HEK293T (cell line): ENCODE results near the gene LIPA.
"Not testable (repeated sequence)": the region's sequence is repeated elsewhere in the genome, so short reads cannot be mapped to it uniquely, and the experiment has no call there.

ENCODE experiments used
- CTCF ChIA-PET: fragments of 350-600 bp; formaldehyde crosslinking; extraction: SDS; loops from one replicate; lab custom pipeline; 2021; ENCODE audit warnings: antibody characterized with exemption, inconsistent platforms; lab: Yijun Ruan, JAX
- POLR2A ChIA-PET: fragments of 350-600 bp; formaldehyde crosslinking; extraction: SDS; loops from one replicate; lab custom pipeline; 2020; ENCODE audit warnings: antibody characterized with exemption, inconsistent platforms; lab: Yijun Ruan, JAX
- DNase-seq: peaks from one replicate; pipeline ENCODE4 v3.0.0; 2012; ENCODE audit warnings: mixed read lengths; ENCODE audit errors: extremely low spot score
- ARNT ChIP-seq: fragments of 450-650 bp; IDR thresholded peaks from 2 replicates; pipeline ENCODE4 v1.6.1; 2017; ENCODE audit warnings: mild to moderate bottlenecking
- BHLHE40 ChIP-seq: fragments of 450-650 bp; IDR thresholded peaks from 2 replicates; pipeline ENCODE4 v1.6.1; 2016; ENCODE audit warnings: mild to moderate bottlenecking, moderate library complexity, borderline replicate concordance
- CTBP1 ChIP-seq: fragments of 450-650 bp; IDR thresholded peaks from 2 replicates; pipeline ENCODE4 v1.6.1; 2016; ENCODE audit warnings: borderline replicate concordance
- ELF4 ChIP-seq: fragments of 450-650 bp; IDR thresholded peaks from 2 replicates; pipeline ENCODE4 v1.6.1; 2017; ENCODE audit warnings: antibody characterized with exemption
- FOXA1 ChIP-seq: fragments of 450-650 bp; IDR thresholded peaks from 2 replicates; pipeline ENCODE4 v1.6.1; 2016; ENCODE audit warnings: mild to moderate bottlenecking
- FOXK2 ChIP-seq: fragments of 450-650 bp; IDR thresholded peaks from 2 replicates; pipeline ENCODE4 v1.6.1; 2016; ENCODE audit warnings: mild to moderate bottlenecking
- FOXM1 ChIP-seq: fragments of 450-650 bp; IDR thresholded peaks from 2 replicates; pipeline ENCODE4 v1.6.1; 2017; ENCODE audit warnings: mild to moderate bottlenecking, borderline replicate concordance
- HDGF ChIP-seq: fragments of 450-650 bp; IDR thresholded peaks from 2 replicates; pipeline ENCODE4 v1.6.1; 2017; ENCODE audit warnings: antibody characterized with exemption, borderline replicate concordance
- L3MBTL2 ChIP-seq: fragments of 450-650 bp; conservative IDR thresholded peaks from 2 replicates; pipeline ENCODE4 v1.6.1; 2016; ENCODE audit warnings: mild to moderate bottlenecking
- LEF1 ChIP-seq: fragments of 450-650 bp; IDR thresholded peaks from 2 replicates; pipeline ENCODE4 v1.6.1; 2017; ENCODE audit warnings: mild to moderate bottlenecking, borderline replicate concordance
- NFRKB ChIP-seq: fragments of 450-650 bp; IDR thresholded peaks from 2 replicates; pipeline ENCODE4 v1.6.1; 2016; ENCODE audit warnings: mild to moderate bottlenecking, moderate library complexity
- SP1 ChIP-seq: fragments of 450-650 bp; IDR thresholded peaks from 2 replicates; pipeline ENCODE4 v1.6.1; 2017
- SUZ12 ChIP-seq: fragments of 450-650 bp; IDR thresholded peaks from 2 replicates; pipeline ENCODE4 v1.6.1; 2016; ENCODE audit warnings: mild to moderate bottlenecking
- TARDBP ChIP-seq: fragments of 450-650 bp; IDR thresholded peaks from 2 replicates; pipeline ENCODE4 v1.6.1; 2016
- ZNF384 ChIP-seq: fragments of 450-650 bp; IDR thresholded peaks from 2 replicates; pipeline ENCODE4 v1.6.1; 2016
- TF ChIP-seq, protein P1 (sequence below): fragments of 450-650 bp; IDR thresholded peaks from 2 replicates; pipeline ENCODE4 v1.6.1; 2016

LIPA gene

DNA sequence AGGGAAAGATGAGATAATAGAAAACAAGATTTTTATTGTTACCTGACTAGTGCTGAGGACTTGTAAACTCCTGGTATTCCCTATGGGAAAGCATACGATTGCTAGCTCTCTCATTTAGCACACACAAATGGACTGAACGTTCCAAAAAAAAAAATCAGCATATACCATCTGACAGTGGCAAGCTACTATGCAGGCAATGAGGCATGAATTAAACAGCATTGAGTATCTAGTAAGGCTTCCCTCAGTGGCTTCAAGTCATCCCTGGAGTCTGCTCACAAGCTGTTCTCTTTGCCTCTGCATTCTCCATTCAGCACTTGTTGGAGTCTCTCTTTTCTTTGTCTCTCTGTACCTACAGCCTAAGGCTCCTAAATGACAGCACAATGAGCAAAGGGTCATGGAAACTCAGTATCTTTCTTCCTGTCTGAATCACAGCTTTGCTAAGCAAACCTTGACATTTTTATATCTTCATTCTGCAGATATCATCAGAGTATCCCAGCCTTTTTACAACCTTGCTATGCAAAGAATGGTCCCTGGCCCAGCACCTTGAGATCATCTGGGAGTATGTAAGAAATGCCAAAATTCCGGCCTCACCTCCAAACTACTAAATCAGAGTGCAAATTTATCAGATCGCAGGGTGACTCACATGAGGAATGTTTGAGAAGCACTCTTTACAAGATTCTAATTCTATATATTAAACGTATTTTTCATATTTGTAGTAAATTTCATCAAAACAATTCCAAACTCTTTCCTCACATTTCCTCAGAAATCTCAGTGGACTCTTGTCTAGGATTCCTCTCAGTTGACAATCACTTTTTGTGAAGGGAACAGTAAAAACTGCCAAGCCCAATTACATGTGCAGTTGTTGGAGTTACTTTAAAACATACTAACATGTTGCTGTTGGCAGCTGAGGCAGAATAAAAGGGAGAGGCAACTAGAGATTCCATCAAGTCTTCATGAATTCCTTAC, 10.8 kb upstream of the LIPA start:
- no peak for TF ChIP-seq ARNT
- CTCF ChIA-PET: interaction anchor here (0.8 to 0.9 kb wide), 2 partner anchors 48 to 99 kb away, joined by 3 read pairs; no protein-coding TSS in a partner anchor
- POLR2A ChIA-PET: no interaction called here
- DNase-seq: no peak

DNA sequence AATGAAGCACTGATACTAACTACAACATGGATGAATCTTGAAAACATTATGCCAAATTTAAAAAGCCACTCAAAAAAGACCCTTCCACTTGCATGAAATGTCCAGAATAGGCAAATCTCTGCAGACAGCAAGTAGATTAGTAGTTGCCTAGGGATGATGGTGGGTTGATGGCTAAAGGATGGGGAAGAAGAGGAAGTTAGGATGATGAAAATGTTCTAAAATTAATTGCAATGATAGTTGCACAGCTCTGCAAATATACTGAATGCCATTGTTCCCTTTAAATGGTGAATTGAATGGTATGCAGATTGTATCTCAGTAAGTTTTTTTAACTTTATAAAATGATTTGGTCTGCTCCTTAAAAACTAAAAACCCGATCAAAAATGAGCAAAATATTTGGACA, 7.3 kb upstream of the LIPA start:
- CTCF ChIA-PET: no interaction called here

DNA sequence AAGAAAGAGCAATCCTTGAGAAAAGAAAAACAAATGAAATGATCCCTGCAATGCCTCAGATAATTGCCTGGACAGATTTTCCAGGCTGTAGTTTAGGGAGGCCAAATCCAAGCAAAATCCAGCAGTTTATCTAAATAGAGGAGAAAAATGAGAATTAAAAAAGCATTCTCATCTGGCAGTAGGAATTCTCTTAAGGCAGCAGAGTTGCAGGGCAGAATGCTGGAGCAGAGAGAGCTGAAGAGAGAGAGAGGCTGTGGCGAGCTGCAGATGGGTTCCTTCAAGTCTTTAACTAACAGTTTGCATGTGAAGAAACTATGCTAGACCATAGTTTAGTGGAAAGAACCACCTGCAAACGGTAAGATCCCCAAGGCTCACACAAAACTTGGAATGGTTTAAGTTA, 6.0 kb upstream of the LIPA start:
- CTCF ChIA-PET: no interaction called here
- no peak for DNase-seq
- POLR2A ChIA-PET: no interaction called here
- TF ChIP-seq LEF1 (no peak), FOXK2 (no peak), L3MBTL2 (no peak), NFRKB (no peak), SP1 (no peak), FOXA1 (no peak), SUZ12 (no peak), CTBP1 (no peak), BHLHE40 (no peak), ZNF384 (no peak), TARDBP (no peak), ELF4 (no peak), HDGF (no peak), ARNT (no peak), FOXM1 (no peak)
- TF ChIP-seq, protein P1, sequence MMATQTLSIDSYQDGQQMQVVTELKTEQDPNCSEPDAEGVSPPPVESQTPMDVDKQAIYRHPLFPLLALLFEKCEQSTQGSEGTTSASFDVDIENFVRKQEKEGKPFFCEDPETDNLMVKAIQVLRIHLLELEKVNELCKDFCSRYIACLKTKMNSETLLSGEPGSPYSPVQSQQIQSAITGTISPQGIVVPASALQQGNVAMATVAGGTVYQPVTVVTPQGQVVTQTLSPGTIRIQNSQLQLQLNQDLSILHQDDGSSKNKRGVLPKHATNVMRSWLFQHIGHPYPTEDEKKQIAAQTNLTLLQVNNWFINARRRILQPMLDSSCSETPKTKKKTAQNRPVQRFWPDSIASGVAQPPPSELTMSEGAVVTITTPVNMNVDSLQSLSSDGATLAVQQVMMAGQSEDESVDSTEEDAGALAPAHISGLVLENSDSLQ: no peak

More for the DNA sequence above, 7.3 kb upstream of the LIPA start:
- TF ChIP-seq SUZ12: no peak
- no peak for TF ChIP-seq FOXK2
- TF ChIP-seq TARDBP: no peak
- DNase-seq: no peak
- POLR2A ChIA-PET: no interaction called here

DNA sequence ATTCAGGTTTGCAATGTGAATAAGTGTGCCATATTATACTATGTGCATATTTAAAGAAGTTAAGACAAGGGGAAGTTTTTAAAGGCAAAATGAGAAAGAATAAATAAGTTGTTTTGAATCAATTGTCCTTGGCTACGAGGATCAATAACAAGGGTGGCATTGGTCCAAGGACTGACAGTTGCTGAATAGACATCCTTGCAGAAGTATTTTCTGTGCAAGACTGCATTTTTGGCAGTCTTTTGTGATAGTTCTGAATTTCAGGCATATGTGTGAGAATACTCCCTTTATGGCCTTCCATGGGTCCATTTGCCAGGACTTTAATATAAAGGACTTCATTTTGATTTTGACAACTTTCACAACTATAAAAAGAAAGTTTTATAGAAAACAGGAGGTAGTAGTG, 5.4 kb upstream of the LIPA start:
- POLR2A ChIA-PET: no interaction called here
- TF ChIP-seq BHLHE40 (no peak), SP1 (no peak), LEF1 (no peak), HDGF (no peak)
- TF ChIP-seq, protein P1: no peak

DNA sequence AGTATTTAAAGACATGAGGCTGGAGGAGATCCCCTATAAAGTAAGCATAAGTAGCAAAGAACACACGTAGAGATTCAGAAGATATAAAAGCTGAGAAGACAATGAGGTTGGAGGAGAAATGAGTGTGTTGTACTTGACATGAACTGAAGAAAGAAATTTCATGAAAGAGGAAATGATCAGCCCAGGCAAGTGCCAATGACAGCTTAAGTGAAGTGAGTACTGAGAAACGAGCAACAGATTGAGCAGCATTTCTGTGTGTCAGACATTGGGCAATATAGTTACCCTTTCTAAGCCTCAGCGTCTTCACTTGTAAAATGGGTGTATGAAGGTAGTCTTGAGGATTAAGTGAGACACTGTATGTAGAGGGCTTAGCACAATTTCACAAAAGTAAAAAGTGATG, 4.8 kb upstream of the LIPA start:
- TF ChIP-seq FOXA1 (no peak), ELF4 (no peak), FOXK2 (no peak), FOXM1 (no peak), ARNT (no peak), SUZ12 (no peak), SP1 (no peak), HDGF (no peak), BHLHE40 (no peak), ZNF384 (no peak), CTBP1 (no peak), L3MBTL2 (no peak), LEF1 (no peak), NFRKB (no peak), TARDBP (no peak)
- TF ChIP-seq, protein P1: no peak
- POLR2A ChIA-PET: no interaction called here
- CTCF ChIA-PET: no interaction called here
- no peak for DNase-seq

More for the DNA sequence above, 5.4 kb upstream of the LIPA start:
- CTCF ChIA-PET: no interaction called here
- no peak for DNase-seq

DNA sequence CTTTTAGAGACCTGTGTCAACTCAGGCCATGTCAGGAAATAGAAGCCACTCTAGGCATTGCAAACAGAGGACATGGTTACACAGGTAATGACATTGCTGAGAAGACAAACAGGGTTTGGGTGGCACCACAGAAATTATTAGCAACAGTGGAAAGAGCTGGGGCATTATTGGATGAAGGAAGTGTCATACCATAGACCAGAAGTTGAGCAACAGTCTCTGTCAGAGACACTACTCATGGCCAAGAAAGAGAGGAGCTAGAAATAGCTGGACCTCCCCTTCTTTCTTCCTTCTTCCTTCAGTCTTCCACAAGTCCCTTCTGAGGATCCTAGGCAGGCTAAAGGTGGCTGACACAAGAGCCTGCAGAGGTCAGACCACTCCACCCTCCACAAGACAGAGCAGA, 4.2 kb upstream of the LIPA start:
- ChIA-PET CTCF (no interaction called here), POLR2A (no interaction called here)
- TF ChIP-seq FOXM1 (no peak), CTBP1 (no peak), L3MBTL2 (no peak), ARNT (no peak), BHLHE40 (no peak), LEF1 (no peak), FOXK2 (no peak), FOXA1 (no peak), ZNF384 (no peak), SP1 (no peak)
- no peak for DNase-seq

DNA sequence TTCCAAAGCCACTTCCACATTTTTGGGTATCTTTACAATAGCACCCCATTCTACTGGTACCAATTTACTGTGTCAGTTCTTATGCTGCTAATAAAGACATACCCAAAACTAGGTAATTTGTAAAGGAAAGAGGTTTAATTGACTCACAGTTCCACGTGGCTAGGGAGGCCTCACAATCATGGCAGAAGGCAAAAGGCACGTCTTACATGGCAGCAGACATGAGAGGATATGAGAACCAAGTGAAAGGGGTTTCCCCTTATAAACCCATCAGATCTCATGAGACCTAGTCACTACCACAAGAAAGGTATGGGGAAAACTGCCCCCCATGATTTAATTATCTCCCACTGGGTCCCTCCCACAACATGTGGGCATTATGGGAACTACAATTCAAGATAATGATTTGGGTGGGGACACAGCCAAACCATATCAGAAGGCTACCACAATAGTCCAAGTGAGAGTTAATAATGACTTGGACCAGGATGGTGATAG, 3.6 kb upstream of the LIPA start:
- POLR2A ChIA-PET, DNase-seq, CTCF ChIA-PET: not testable (repeated sequence)
